Tibial artery (tissue), 4 donors: ENCODE measurements around the gene SRBD1.
"Not testable (repeated sequence)": the region's sequence is repeated elsewhere in the genome, so short reads cannot be mapped to it uniquely, and the experiment has no call there.

ENCODE experiments used
- DNase-seq, 2 donors: peaks; one replicate each; pipeline ENCODE4 v3.0.0-alpha.2; 2019
- H3K27ac ChIP-seq, 2 donors: fragments of 200-600 bp; sonication (generic) in 1 of 2; 1 replicate in 1 of 2; 2 replicates in 1 of 2; pipeline ENCODE4 v1.5.1; 2018 to 2019; ENCODE audit warnings: mild to moderate bottlenecking in 1 of 2
- H3K27me3 ChIP-seq, 2 donors: fragments of 200-600 bp; sonication (generic) in 1 of 2; one replicate each; pipeline versions ENCODE4 v1.5.1 to v1.6.0; 2016 to 2019
- H3K36me3 ChIP-seq, 3 donors: fragments of 200-600 bp; sonication (generic) in 2 of 3; one replicate each; pipeline ENCODE4 v1.5.1; 2016 to 2019; ENCODE audit warnings: mild to moderate bottlenecking in 2 of 3
- H3K4me1 ChIP-seq, 4 donors: fragments of 200-600 bp; sonication (generic) in 2 of 4; 1 replicate in 3 of 4; 2 replicates in 1 of 4; pipeline ENCODE4 v1.5.1; 2016 to 2019
- H3K4me3 ChIP-seq, 2 donors: fragments of 200-600 bp; sonication (generic) in 1 of 2; 1 replicate in 1 of 2; 2 replicates in 1 of 2; pipeline ENCODE4 v1.5.1; 2018 to 2019; ENCODE audit warnings: mild to moderate bottlenecking in 2 of 2
- H3K9me3 ChIP-seq, 3 donors: fragments of 200-600 bp; sonication (generic) in 1 of 3; one replicate each; pipeline ENCODE4 v1.5.1; 2016 to 2019
- intact Hi-C: fragments of 100-400 bp; cut with DNase I; formaldehyde crosslinking; loops from one replicate; pipeline ENCODE4 v1.15.0; 2023; ENCODE audit warnings: low total_unique reads
- TF ChIP-seq, protein P1 (sequence below), 2 experiments: fragments of 200-600 bp in 1 of 2; fragments of 450-650 bp in 1 of 2; IDR thresholded peaks; one replicate each; pipeline ENCODE4 v1.5.1; 2017 to 2019; ENCODE audit warnings: antibody characterized with exemption in 2 of 2, mild to moderate bottlenecking in 1 of 2, moderate library complexity in 1 of 2

Gene SRBD1

DNA sequence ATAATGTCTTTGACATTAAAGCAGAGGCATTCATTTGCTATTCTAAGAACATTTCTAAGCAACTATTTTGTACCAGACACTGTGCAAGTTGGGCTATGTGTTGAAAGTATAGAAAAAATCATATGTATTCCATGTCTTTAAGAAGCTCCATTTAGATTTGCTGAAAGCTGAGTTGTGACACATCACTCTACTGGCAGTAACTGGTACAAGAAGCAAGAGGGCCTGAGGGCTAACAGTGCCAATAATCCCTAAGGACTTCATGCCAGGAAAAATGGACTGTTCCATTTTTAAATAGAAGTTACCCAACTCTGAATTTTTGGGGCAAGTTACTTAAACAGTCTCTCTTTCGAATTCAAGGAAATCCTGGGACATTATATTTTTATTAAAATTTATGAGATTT, 178.7 kb downstream of the SRBD1 start:
- H3K27me3 ChIP-seq: no peaks in the 10 kb centered on the region
- no peaks in the 10 kb centered on the region for H3K9me3 ChIP-seq
- H3K36me3 ChIP-seq: no peaks in the 10 kb centered on the region
- intact Hi-C loops: no loop called here
- peak overlapping the region; percentile 61 to 73 for H3K27ac ChIP-seq
- DNase-seq: no peak
- TF ChIP-seq, protein P1, sequence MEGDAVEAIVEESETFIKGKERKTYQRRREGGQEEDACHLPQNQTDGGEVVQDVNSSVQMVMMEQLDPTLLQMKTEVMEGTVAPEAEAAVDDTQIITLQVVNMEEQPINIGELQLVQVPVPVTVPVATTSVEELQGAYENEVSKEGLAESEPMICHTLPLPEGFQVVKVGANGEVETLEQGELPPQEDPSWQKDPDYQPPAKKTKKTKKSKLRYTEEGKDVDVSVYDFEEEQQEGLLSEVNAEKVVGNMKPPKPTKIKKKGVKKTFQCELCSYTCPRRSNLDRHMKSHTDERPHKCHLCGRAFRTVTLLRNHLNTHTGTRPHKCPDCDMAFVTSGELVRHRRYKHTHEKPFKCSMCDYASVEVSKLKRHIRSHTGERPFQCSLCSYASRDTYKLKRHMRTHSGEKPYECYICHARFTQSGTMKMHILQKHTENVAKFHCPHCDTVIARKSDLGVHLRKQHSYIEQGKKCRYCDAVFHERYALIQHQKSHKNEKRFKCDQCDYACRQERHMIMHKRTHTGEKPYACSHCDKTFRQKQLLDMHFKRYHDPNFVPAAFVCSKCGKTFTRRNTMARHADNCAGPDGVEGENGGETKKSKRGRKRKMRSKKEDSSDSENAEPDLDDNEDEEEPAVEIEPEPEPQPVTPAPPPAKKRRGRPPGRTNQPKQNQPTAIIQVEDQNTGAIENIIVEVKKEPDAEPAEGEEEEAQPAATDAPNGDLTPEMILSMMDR (IDR thresholded peaks at IDR 0.05): peak; percentile 25 to 35
- peaks cover 0 to 34% (median 11%) of the 10 kb centered on the region in 4 donors for H3K4me1 ChIP-seq
- H3K4me3 ChIP-seq: no peak overlapping the region

DNA sequence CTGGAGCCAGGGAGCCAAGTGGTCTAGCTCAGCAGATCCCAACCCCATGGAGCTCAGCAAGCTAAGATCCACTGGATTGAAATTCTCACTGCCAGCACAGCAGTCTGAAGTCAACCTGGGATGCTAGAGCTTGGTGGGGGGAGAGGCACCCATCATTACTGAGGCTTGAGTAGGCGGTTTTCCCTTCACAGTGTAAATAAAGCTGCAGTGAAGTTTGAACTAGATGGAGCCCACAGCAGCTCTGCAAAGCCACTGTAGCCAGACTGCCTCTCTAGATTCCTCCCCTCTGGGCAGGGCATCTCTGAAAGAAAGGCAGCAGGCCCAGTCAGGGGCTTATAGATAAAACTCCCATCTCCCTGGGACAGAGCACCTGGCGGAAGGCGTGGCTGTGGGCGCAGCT, 185.0 kb downstream of the SRBD1 start:
- not testable (repeated sequence) for DNase-seq, H3K27me3 ChIP-seq, H3K27ac ChIP-seq, H3K4me1 ChIP-seq, H3K36me3 ChIP-seq, H3K9me3 ChIP-seq, H3K4me3 ChIP-seq
- intact Hi-C loops: loop anchor here (10.0 kb wide), 2 partner anchors 141 to 411 kb away; no protein-coding TSS in a partner anchor

DNA sequence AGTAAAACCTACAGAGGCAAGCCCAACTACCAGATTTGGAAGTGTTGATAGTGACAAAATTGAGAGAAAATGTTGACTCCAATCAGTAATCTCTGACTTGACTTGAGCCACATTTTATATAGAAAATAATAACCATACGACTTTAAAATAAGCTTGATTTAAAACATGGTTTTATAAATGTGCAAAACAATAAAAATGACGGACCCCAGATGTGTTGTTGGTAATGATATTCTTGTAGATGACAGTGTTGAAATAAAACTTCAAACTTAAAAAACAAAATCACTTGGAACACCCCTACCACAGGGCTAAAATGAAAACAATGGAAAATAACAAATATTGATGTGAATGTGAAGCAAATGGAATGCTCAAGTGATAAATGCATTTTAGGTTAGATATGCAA, 188.1 kb downstream of the SRBD1 start:
- no peak overlapping the region for H3K4me3 ChIP-seq
- H3K36me3 ChIP-seq: peaks cover 2 to 5% (median 4%) of the 10 kb centered on the region in 3 donors
- H3K27ac ChIP-seq: no peak overlapping the region
- no peaks in the 10 kb centered on the region for H3K4me1 ChIP-seq
- intact Hi-C loops: loop anchor here (10.0 kb wide), 2 partner anchors 138 to 408 kb away; no protein-coding TSS in a partner anchor
- H3K27me3 ChIP-seq: no peaks in the 10 kb centered on the region
- TF ChIP-seq, protein P1 (IDR thresholded peaks at IDR 0.05): no peak
- H3K9me3 ChIP-seq: no peaks in the 10 kb centered on the region
- no peak for DNase-seq

DNA sequence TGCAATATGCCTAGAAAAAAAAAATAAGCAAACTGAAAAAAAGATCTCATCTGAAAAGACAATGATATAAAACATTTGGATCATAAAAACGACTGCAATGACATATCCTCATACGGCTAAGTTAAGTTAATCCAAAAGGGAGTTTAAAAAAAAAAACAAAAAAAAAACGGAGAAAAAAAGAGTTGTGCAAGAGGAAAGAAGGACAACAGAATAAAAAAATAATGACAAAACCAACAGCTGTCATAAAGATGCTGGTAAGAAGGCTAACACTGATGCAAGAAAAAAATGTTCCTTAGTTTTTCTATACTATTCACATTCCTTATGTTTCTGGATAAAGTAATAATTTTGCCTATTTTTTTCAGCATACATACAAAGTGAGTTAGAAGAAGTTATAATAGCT, 192.5 kb downstream of the SRBD1 start:
- TF ChIP-seq, protein P1 (IDR thresholded peaks at IDR 0.05): no peak
- Histone ChIP-seq H3K9me3 (no peaks in the 10 kb centered on the region), H3K27me3 (no peaks in the 10 kb centered on the region), H3K4me1 (peaks cover 0 to 3% (median 1%) of the 10 kb centered on the region in 4 donors), H3K27ac (no peak overlapping the region), H3K4me3 (no peak overlapping the region), H3K36me3 (peaks cover 6 to 12% (median 10%) of the 10 kb centered on the region in 3 donors)
- intact Hi-C loops: no loop called here
- no peak for DNase-seq

DNA sequence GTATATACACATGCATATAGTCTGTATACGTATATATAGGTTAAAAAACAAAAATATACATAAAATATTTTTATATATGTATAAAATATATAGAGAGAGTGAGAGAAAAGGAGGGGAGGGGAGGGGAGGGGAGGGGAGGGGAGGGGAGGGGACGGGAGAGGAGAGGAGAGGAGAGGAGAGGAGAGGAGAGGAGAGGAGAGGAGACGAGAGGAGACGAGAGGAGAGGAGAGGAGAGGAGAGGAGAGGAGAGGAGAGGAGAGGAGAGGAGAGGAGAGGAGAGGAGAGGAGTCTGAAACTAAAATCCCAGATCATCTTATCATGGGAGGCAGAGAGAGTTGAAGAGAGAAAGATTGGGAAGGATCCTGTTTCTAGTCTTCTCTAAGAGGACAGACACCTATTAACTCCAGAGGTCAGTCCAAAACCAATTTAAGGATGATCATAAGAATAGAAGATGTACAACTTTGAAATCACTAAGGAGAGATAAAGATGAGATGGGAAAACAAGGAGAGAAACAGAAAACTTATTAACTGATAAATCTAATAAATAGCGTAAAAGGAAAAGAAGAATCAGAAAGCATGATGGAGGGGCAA, 195.4 kb downstream of the SRBD1 start:
- H3K4me1 ChIP-seq: peaks cover 0 to 14% (median 5%) of the 10 kb centered on the region in 4 donors
- no peaks in the 10 kb centered on the region for H3K27me3 ChIP-seq
- peaks cover 6 to 12% (median 10%) of the 10 kb centered on the region in 3 donors for H3K36me3 ChIP-seq
- no peak overlapping the region for H3K27ac ChIP-seq
- TF ChIP-seq, protein P1 (IDR thresholded peaks at IDR 0.05): no peak
- H3K4me3 ChIP-seq: no peak overlapping the region
- no peak for DNase-seq
- intact Hi-C loops: no loop called here
- H3K9me3 ChIP-seq: no peaks in the 10 kb centered on the region

DNA sequence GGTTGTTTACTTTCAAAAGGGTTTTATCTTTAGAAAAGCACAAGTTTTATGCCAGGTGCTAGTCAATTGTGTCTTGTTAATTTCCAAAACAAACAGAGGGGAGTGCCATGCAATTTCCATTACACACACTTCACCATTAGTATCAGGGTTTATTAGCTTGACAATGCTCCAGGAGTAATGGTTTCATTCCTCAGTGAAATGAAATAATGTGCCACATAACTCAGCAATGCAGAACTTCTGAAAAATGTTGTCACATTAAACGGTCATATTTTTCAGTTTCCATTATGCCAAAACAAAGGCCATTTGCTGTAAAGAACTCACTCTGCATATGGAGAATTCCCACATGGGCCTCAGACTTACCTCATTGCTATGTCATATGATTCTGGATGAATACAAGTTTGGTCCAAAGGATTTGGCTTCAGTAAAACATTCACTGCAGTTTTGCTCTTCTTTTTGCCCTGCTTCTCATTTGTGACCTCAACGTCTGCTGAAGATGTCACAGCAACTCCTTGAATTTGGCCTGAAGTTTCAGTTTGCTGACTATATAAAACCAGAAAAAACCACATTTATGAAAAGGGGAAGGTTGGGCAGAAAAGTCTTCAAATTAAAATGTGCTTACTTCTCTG, 198.2 kb downstream of the SRBD1 start:
- H3K36me3 ChIP-seq: peaks cover 1 to 8% (median 7%) of the 10 kb centered on the region in 3 donors
- intact Hi-C loops: no loop called here
- TF ChIP-seq, protein P1 (IDR thresholded peaks at IDR 0.05): no peak
- no peak overlapping the region for H3K4me3 ChIP-seq
- DNase-seq: no peak
- H3K9me3 ChIP-seq: no peaks in the 10 kb centered on the region
- peaks cover 0 to 14% (median 5%) of the 10 kb centered on the region in 4 donors for H3K4me1 ChIP-seq
- peak overlapping the region; percentile 1 to 22 for H3K27ac ChIP-seq
- no peaks in the 10 kb centered on the region for H3K27me3 ChIP-seq
